Measurements from ENCODE around the gene GPR89B.
A peak's percentile ranks its signal among the peaks of the same experiment; 100 is the strongest.
"Not testable (repeated sequence)": the region's sequence is repeated elsewhere in the genome, so short reads cannot be mapped to it uniquely, and the experiment has no call there.

Gene GPR89B

GRCh38 chr1:148027004-148027403 is 98.8 kb downstream of the GPR89B start:
- DNase-seq (ENCODE audit: low spot score); FAIRE-seq: not testable (repeated sequence)

GRCh38 chr1:148032247-148032646 is 104.0 kb downstream of the GPR89B start:
- not testable (repeated sequence) for FAIRE-seq; DNase-seq (ENCODE audit: low spot score)

- not testable (repeated sequence) for DNase-seq (ENCODE audit: low spot score); FAIRE-seq
Measured at GRCh38 chr1:148032690-148033089, 104.5 kb downstream of the GPR89B start.

GRCh38 chr1:148033147-148033546 is 104.9 kb downstream of the GPR89B start:
- not testable (repeated sequence) for FAIRE-seq; DNase-seq (ENCODE audit: low spot score)

- FAIRE-seq; DNase-seq (ENCODE audit: low spot score): not testable (repeated sequence)
Measured at GRCh38 chr1:148037850-148038461, 109.7 kb downstream of the GPR89B start.

DNA sequence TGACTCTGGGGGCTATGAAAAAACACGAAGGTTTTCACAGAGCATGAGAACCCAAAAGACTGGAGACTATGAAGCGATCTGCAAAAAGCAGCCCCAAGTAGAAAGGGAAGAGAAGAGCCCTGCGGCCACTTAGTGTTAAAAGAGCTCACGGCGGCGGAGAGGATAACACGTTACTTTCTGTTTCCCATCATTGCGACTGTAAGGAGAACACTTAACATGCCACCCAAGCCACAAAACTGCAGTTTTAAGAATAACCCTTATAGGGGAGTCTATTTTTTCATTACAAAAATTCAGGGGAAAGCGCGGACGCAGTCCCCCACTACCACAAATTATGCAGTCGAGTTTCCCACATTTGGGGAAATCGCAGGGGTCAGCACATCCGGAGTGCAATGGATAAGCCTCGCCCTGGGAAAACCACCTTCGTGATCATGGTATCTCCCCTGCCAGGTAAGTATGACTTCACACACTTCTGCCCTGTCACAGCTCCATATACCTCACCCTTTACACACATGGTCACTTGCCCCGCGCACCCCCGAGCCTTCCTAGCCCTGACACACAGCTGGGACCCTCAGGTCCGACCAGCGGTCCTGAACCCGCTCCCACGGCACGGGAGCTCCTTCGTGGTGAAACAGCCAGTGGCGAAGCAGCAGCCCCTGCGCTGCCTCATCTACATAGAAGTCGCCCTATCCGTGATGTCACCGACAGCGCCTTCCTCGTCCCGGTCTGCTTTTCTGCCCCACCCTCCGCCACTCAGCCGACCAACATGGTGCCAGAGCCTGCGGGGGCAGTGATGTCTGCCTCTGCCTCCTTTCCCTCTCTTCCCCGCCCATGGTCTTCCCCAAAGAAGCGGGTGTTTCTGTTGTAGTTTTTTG is 110.5 kb downstream of the GPR89B start:
- peak; percentile 91 for DNase-seq (ENCODE audit: low spot score)
- not testable (repeated sequence) for FAIRE-seq

Data from RCC 7860 (cell line).